Lung (tissue), 12 donors: ENCODE data around the gene ROR1. TPM values are rescaled to one million over a fixed set of nuclear protein-coding genes. Genes with fewer than 3 reads are reported as not detected.

ENCODE experiments used
- ATAC-seq: fragments of 200-7000 bp; cut with Tn5 transposase; one replicate; pipeline ENCODE4 v1.9.1; 2020; ENCODE audit warnings: moderate number of reproducible peaks; ENCODE audit not compliant: insufficient read depth, low FRiP score
- DNase-seq, 3 donors: peaks; one replicate each; pipeline ENCODE4 v3.0.0-alpha.2; 2013 to 2017
- H3K27ac ChIP-seq, 2 donors: one replicate each; pipeline ENCODE4 v1.5.1; 2013; ENCODE audit warnings: mild to moderate bottlenecking in 2 of 2, moderate library complexity in 2 of 2, control low read depth in 1 of 2, inconsistent platforms in 1 of 2, low read depth in 1 of 2, low read length in 1 of 2
- H3K27me3 ChIP-seq, 3 donors: one replicate each; pipeline ENCODE4 v1.5.1; 2013; ENCODE audit warnings: low read length in 2 of 3; ENCODE audit not compliant: control insufficient read depth in 3 of 3, insufficient read depth in 3 of 3
- H3K36me3 ChIP-seq, 4 donors: one replicate each; pipeline ENCODE4 v1.5.1; 2013; ENCODE audit warnings: low read length in 4 of 4, mild to moderate bottlenecking in 1 of 4, moderate library complexity in 1 of 4; ENCODE audit not compliant: control insufficient read depth in 4 of 4, insufficient read depth in 4 of 4
- H3K4me1 ChIP-seq, 5 donors: one replicate each; pipeline ENCODE4 v1.5.1; 2013; ENCODE audit warnings: low read length in 5 of 5, mild to moderate bottlenecking in 2 of 5, moderate library complexity in 1 of 5; ENCODE audit not compliant: control insufficient read depth in 5 of 5, insufficient read depth in 5 of 5
- H3K4me3 ChIP-seq: one replicate; pipeline ENCODE4 v1.5.1; 2013; ENCODE audit warnings: mild to moderate bottlenecking, control low read depth, moderate library complexity
- H3K9ac ChIP-seq, 2 donors: one replicate each; pipeline ENCODE4 v1.5.1; 2013; ENCODE audit warnings: low read length in 2 of 2, control low read depth in 1 of 2; ENCODE audit not compliant: insufficient read depth in 1 of 2
- H3K9me3 ChIP-seq, 4 donors: one replicate each; pipeline ENCODE4 v1.5.1; 2013; ENCODE audit warnings: low read length in 3 of 4, mild to moderate bottlenecking in 1 of 4, moderate library complexity in 1 of 4; ENCODE audit not compliant: control insufficient read depth in 4 of 4, insufficient read depth in 3 of 4
- WGBS, 2 donors: extraction: QIAGEN DNeasy Blood & Tissue Kit; methylation state at CpG; one replicate each; pipeline ENCODE4 v1.1.7; 2013; 5-methylcytosine and 5-hydroxymethylcytosine counted together
- polyA plus RNA-seq, 2 donors: library from polyadenylated mRNA; stranded (reverse); fragments of 200-250 nt; gene quantifications; one replicate each; pipeline ENCODE4 v1.2.1, GENCODE V29; 2013
- total RNA-seq, 2 donors: library from RNA; depleted of rRNA in 1 of 2; stranded (reverse); fragments of >200 nt in 1 of 2; gene quantifications; one replicate each; pipeline ENCODE4 v1.2.1, GENCODE V29; 2014 to 2021
- TF ChIP-seq, protein P1 (sequence below): IDR thresholded peaks from 2 replicates; pipeline ENCODE4 v1.5.1; 2012; ENCODE audit warnings: mild to moderate bottlenecking; ENCODE audit errors: control extremely low read depth, extremely low read depth
- donor health status: control.
- donor health status: control.
- donor health status: Bipolar disorder and iron deficiency.
- donor health status: healthy.
- donor health status: DM: yes; HTN: yes; CAD: no.

The ROR1 gene
- total and polyA plus RNA-seq, 4 donors = 2.9 to 47.0 (median 14.0) TPM

DNA sequence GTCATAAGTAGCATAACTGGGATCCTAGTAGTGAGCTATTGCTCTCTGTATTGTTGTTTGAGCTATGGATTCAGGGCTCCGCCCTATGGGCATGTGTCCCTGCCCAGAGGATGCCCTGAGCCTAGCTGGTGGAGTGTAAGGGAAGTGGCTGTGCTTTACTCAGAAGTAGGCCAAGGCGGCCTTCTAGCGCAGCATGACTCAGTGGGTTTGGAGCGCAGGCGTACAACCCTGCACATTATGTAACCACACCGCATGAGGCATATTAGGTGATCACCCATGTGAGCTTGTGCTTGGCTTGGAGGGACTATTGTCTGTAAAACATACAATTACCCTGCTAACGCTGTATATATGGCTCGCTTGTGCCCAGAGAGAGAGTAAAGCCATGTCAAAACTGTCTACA, 418.5 kb downstream of the ROR1 start:
- Histone ChIP-seq H3K36me3 (no peaks in the 10 kb centered on the region), H3K4me3 (no peak overlapping the region), H3K9ac (no peak overlapping the region), H3K4me1 (peaks cover 0 to 12% (median 0%) of the 10 kb centered on the region in 5 donors), H3K27me3 (no peaks in the 10 kb centered on the region), H3K27ac (no peak overlapping the region), H3K9me3 (no peaks in the 10 kb centered on the region)
- TF ChIP-seq, protein P1, sequence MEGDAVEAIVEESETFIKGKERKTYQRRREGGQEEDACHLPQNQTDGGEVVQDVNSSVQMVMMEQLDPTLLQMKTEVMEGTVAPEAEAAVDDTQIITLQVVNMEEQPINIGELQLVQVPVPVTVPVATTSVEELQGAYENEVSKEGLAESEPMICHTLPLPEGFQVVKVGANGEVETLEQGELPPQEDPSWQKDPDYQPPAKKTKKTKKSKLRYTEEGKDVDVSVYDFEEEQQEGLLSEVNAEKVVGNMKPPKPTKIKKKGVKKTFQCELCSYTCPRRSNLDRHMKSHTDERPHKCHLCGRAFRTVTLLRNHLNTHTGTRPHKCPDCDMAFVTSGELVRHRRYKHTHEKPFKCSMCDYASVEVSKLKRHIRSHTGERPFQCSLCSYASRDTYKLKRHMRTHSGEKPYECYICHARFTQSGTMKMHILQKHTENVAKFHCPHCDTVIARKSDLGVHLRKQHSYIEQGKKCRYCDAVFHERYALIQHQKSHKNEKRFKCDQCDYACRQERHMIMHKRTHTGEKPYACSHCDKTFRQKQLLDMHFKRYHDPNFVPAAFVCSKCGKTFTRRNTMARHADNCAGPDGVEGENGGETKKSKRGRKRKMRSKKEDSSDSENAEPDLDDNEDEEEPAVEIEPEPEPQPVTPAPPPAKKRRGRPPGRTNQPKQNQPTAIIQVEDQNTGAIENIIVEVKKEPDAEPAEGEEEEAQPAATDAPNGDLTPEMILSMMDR = no peak
- ATAC-seq = no peak
- no peak for DNase-seq
- WGBS, 2 donors = 96 to 99% methylated on average over 8 of the region's 8 CpGs

- Histone ChIP-seq H3K27ac (no peak overlapping the region), H3K4me1 (peaks cover 0 to 12% (median 0%) of the 10 kb centered on the region in 5 donors), H3K36me3 (no peaks in the 10 kb centered on the region), H3K9ac (no peak overlapping the region), H3K27me3 (no peaks in the 10 kb centered on the region), H3K9me3 (no peaks in the 10 kb centered on the region), H3K4me3 (no peak overlapping the region)
- 64 to 74% methylated on average over 8 of the region's 8 CpGs for WGBS, 2 donors
- TF ChIP-seq, protein P1 = no peak
- no peak for DNase-seq
- no peak for ATAC-seq
Measured at GRCh38 chr1:64194168-64195080, 420.6 kb downstream of the ROR1 start.

DNA sequence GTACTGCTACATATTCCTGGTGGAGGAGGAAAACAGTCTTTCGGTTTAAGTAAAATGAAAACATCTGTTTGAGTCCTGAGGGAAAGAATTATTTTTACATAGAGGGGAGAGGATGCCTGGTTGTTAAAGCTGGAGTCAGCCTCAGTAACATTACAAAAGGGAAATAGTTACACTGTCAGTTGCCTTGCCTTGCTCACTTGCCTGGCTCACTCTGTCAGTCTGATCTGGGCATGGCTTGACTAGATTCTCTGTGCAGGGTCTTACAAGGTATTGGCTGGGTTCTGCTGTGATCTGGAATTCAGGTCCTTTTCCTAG, 421.2 kb downstream of the ROR1 start:
- 83 to 94% methylated on average over 1 of the region's 1 CpG for WGBS, 2 donors
- H3K27ac ChIP-seq = no peak overlapping the region
- no peak for DNase-seq

More for the DNA sequence above, 421.2 kb downstream of the ROR1 start:
- no peak overlapping the region for H3K4me3 ChIP-seq
- no peaks in the 10 kb centered on the region for H3K36me3 ChIP-seq
- no peaks in the 10 kb centered on the region for H3K27me3 ChIP-seq
- H3K4me1 ChIP-seq = peaks cover 0 to 12% (median 0%) of the 10 kb centered on the region in 5 donors
- no peak for ATAC-seq
- TF ChIP-seq, protein P1 = no peak
- no peaks in the 10 kb centered on the region for H3K9me3 ChIP-seq
- H3K9ac ChIP-seq = no peak overlapping the region
